ENCODE measurements around the gene RPL6. TPM values are rescaled to one million over a fixed set of nuclear protein-coding genes. Genes with fewer than 3 reads are reported as not detected.

Gene RPL6
- total and polyA plus RNA-seq, 2 experiments from 2014 or later: 1,413 to 1,715 TPM

DNA sequence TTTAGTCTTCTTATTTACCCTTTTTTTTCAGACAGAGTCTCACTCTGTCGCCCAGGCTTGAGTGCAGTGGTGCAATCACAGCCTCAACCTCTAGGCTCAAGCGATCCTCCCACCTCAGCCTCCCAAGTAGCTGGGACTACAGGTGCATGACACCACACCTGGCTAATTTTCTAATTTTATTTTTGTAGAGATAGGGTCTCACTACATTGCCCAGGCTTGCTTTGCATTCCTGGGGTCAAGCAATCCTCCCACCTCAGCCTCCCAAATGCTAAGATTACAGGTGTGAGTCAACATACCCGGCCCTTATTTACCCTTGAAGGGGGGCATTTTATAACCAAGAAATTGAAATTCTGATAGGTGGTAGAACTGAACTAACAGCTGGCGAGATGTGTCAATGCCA, 48.1 kb downstream of the RPL6 start:
- no peaks in the 10 kb centered on the region for H3K4me1 Mint-ChIP-seq
- no peak overlapping the region for H2AFZ ChIP-seq
- TF ChIP-seq JUNB (IDR thresholded peaks at IDR 0.05; ENCODE audit: unreplicated experiment) (no peak), NANOG (IDR thresholded peaks at IDR 0.05; ENCODE audit: borderline replicate concordance) (no peak), ZNF331 (CRISPR knock-in tag; IDR thresholded peaks at IDR 0.05; ENCODE audit: low read depth) (no peak), STAT1 (IDR thresholded peaks at IDR 0.05; ENCODE audit: unreplicated experiment) (no peak), CREB1 (CRISPR knock-in tag; IDR thresholded peaks at IDR 0.05; ENCODE audit: low read depth) (no peak), ZNF114 (CRISPR knock-in tag; IDR thresholded peaks at IDR 0.05) (no peak), EZH2phosphoT487 (IDR thresholded peaks at IDR 0.05; ENCODE audit: unreplicated experiment) (no peak), EZH2 (IDR thresholded peaks at IDR 0.05; ENCODE audit: low read depth, unreplicated experiment) (no peak), POLR2AphosphoS5 (IDR thresholded peaks at IDR 0.05; ENCODE audit: low read depth) (no peak)
- TF ChIP-seq, protein P1, sequence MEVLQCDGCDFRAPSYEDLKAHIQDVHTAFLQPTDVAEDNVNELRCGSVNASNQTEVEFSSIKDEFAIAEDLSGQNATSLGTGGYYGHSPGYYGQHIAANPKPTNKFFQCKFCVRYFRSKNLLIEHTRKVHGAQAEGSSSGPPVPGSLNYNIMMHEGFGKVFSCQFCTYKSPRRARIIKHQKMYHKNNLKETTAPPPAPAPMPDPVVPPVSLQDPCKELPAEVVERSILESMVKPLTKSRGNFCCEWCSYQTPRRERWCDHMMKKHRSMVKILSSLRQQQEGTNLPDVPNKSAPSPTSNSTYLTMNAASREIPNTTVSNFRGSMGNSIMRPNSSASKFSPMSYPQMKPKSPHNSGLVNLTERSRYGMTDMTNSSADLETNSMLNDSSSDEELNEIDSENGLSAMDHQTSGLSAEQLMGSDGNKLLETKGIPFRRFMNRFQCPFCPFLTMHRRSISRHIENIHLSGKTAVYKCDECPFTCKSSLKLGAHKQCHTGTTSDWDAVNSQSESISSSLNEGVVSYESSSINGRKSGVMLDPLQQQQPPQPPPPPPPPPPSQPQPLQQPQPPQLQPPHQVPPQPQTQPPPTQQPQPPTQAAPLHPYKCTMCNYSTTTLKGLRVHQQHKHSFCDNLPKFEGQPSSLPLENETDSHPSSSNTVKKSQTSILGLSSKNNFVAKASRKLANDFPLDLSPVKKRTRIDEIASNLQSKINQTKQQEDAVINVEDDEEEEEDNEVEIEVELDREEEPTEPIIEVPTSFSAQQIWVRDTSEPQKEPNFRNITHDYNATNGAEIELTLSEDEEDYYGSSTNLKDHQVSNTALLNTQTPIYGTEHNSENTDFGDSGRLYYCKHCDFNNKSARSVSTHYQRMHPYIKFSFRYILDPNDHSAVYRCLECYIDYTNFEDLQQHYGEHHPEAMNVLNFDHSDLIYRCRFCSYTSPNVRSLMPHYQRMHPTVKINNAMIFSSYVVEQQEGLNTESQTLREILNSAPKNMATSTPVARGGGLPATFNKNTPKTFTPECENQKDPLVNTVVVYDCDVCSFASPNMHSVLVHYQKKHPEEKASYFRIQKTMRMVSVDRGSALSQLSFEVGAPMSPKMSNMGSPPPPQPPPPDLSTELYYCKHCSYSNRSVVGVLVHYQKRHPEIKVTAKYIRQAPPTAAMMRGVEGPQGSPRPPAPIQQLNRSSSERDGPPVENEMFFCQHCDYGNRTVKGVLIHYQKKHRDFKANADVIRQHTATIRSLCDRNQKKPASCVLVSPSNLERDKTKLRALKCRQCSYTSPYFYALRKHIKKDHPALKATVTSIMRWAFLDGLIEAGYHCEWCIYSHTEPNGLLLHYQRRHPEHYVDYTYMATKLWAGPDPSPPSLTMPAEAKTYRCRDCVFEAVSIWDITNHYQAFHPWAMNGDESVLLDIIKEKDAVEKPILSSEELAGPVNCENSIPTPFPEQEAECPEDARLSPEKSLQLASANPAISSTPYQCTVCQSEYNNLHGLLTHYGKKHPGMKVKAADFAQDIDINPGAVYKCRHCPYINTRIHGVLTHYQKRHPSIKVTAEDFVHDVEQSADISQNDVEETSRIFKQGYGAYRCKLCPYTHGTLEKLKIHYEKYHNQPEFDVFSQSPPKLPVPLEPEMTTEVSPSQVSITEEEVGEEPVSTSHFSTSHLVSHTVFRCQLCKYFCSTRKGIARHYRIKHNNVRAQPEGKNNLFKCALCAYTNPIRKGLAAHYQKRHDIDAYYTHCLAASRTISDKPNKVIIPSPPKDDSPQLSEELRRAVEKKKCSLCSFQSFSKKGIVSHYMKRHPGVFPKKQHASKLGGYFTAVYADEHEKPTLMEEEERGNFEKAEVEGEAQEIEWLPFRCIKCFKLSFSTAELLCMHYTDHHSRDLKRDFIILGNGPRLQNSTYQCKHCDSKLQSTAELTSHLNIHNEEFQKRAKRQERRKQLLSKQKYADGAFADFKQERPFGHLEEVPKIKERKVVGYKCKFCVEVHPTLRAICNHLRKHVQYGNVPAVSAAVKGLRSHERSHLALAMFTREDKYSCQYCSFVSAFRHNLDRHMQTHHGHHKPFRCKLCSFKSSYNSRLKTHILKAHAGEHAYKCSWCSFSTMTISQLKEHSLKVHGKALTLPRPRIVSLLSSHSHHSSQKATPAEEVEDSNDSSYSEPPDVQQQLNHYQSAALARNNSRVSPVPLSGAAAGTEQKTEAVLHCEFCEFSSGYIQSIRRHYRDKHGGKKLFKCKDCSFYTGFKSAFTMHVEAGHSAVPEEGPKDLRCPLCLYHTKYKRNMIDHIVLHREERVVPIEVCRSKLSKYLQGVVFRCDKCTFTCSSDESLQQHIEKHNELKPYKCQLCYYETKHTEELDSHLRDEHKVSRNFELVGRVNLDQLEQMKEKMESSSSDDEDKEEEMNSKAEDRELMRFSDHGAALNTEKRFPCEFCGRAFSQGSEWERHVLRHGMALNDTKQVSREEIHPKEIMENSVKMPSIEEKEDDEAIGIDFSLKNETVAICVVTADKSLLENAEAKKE (CRISPR knock-in tag; IDR thresholded peaks at IDR 0.05): no peak
- TF ChIP-seq, protein P2, sequence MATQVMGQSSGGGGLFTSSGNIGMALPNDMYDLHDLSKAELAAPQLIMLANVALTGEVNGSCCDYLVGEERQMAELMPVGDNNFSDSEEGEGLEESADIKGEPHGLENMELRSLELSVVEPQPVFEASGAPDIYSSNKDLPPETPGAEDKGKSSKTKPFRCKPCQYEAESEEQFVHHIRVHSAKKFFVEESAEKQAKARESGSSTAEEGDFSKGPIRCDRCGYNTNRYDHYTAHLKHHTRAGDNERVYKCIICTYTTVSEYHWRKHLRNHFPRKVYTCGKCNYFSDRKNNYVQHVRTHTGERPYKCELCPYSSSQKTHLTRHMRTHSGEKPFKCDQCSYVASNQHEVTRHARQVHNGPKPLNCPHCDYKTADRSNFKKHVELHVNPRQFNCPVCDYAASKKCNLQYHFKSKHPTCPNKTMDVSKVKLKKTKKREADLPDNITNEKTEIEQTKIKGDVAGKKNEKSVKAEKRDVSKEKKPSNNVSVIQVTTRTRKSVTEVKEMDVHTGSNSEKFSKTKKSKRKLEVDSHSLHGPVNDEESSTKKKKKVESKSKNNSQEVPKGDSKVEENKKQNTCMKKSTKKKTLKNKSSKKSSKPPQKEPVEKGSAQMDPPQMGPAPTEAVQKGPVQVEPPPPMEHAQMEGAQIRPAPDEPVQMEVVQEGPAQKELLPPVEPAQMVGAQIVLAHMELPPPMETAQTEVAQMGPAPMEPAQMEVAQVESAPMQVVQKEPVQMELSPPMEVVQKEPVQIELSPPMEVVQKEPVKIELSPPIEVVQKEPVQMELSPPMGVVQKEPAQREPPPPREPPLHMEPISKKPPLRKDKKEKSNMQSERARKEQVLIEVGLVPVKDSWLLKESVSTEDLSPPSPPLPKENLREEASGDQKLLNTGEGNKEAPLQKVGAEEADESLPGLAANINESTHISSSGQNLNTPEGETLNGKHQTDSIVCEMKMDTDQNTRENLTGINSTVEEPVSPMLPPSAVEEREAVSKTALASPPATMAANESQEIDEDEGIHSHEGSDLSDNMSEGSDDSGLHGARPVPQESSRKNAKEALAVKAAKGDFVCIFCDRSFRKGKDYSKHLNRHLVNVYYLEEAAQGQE (IDR thresholded peaks at IDR 0.05; ENCODE audit: unreplicated experiment): no peak
- TF ChIP-seq, protein P3, sequence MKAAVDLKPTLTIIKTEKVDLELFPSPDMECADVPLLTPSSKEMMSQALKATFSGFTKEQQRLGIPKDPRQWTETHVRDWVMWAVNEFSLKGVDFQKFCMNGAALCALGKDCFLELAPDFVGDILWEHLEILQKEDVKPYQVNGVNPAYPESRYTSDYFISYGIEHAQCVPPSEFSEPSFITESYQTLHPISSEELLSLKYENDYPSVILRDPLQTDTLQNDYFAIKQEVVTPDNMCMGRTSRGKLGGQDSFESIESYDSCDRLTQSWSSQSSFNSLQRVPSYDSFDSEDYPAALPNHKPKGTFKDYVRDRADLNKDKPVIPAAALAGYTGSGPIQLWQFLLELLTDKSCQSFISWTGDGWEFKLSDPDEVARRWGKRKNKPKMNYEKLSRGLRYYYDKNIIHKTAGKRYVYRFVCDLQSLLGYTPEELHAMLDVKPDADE (IDR thresholded peaks at IDR 0.05): no peak
- TF ChIP-seq, protein P4, sequence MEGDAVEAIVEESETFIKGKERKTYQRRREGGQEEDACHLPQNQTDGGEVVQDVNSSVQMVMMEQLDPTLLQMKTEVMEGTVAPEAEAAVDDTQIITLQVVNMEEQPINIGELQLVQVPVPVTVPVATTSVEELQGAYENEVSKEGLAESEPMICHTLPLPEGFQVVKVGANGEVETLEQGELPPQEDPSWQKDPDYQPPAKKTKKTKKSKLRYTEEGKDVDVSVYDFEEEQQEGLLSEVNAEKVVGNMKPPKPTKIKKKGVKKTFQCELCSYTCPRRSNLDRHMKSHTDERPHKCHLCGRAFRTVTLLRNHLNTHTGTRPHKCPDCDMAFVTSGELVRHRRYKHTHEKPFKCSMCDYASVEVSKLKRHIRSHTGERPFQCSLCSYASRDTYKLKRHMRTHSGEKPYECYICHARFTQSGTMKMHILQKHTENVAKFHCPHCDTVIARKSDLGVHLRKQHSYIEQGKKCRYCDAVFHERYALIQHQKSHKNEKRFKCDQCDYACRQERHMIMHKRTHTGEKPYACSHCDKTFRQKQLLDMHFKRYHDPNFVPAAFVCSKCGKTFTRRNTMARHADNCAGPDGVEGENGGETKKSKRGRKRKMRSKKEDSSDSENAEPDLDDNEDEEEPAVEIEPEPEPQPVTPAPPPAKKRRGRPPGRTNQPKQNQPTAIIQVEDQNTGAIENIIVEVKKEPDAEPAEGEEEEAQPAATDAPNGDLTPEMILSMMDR (conservative IDR thresholded peaks at IDR 0.05; ENCODE audit: low read depth in 2 of 2): no peak
- no peaks in the 10 kb centered on the region for H3F3A ChIP-seq (replicated peaks; ENCODE audit: low read depth)
- H3K4me1 ChIP-seq (ENCODE audit: insufficient read depth): no peaks in the 10 kb centered on the region
- H3K9me3 Mint-ChIP-seq: no peaks in the 10 kb centered on the region
- H3K27ac ChIP-seq (ENCODE audit: low read depth): no peak overlapping the region
- H3K27me3 Mint-ChIP-seq (ENCODE audit: insufficient read depth, low read depth, poor library complexity): peaks cover 4% of the 10 kb centered on the region
- ATAC-seq: no peak
- no peak overlapping the region for H3K4me3 Mint-ChIP-seq
- H3K4me2 ChIP-seq: no peak overlapping the region
- H3K36me3 Mint-ChIP-seq (ENCODE audit: low read depth): no peaks in the 10 kb centered on the region
- H3K9me2 ChIP-seq (ENCODE audit: insufficient read depth): no peaks in the 10 kb centered on the region
- H3K36me3 ChIP-seq (ENCODE audit: insufficient read depth): no peaks in the 10 kb centered on the region
- no peaks in the 10 kb centered on the region; the same call in 1 of the 2 replicates for H4K20me1 ChIP-seq (replicated peaks; ENCODE audit: insufficient read depth)
- no peak overlapping the region for H3K4me3 ChIP-seq
- H3K27ac Mint-ChIP-seq: no peak overlapping the region
- H3K79me2 ChIP-seq (replicated peaks; ENCODE audit: insufficient read depth): peaks cover 98% of the 10 kb centered on the region
- H3K27me3 ChIP-seq (ENCODE audit: insufficient read depth): no peaks in the 10 kb centered on the region
- no peak for DNase-seq (ENCODE audit: low spot score)

Data from GM23338 (cell line).